ENCODE measurements around the gene EPHB2. TPM values are rescaled to one million over a fixed set of nuclear protein-coding genes. Genes with fewer than 3 reads are reported as not detected.

Gene EPHB2
- total RNA-seq, 1 experiment from 2014 or later = 0.45 TPM

GRCh38 chr1:22721122-22721873 is 10.7 kb downstream of the EPHB2 start:
- no peak for DNase-seq
- H4K20me1 ChIP-seq (ENCODE audit: insufficient read depth, low read depth, low read length) = no peaks in the 10 kb centered on the region
- H3K9ac ChIP-seq (ENCODE audit: low read length) = no peak overlapping the region
- H3K9me3 ChIP-seq (ENCODE audit: low read length) = no peaks in the 10 kb centered on the region
- H3K79me2 ChIP-seq (ENCODE audit: low read length) = no peaks in the 10 kb centered on the region
- no peaks in the 10 kb centered on the region for H3K9me2 ChIP-seq (replicated peaks; ENCODE audit: insufficient read depth, low read length)
- no peak overlapping the region for H2AFZ ChIP-seq (ENCODE audit: low read length)
- no peak overlapping the region for H3K4me2 ChIP-seq (ENCODE audit: low read depth, low read length, poor library complexity, severe bottlenecking)
- H3K27ac ChIP-seq (ENCODE audit: low read length) = no peak overlapping the region
- no peak overlapping the region for H3K4me3 ChIP-seq (ENCODE audit: low read length)
- H3K27me3 ChIP-seq (ENCODE audit: low read length) = no peaks in the 10 kb centered on the region
- H3K36me3 ChIP-seq (ENCODE audit: insufficient read depth, low read length) = no peaks in the 10 kb centered on the region
- H3K4me1 ChIP-seq (ENCODE audit: low read length) = no peaks in the 10 kb centered on the region

GRCh38 chr1:22722901-22723550 is 12.4 kb downstream of the EPHB2 start:
- no peak overlapping the region for H3K4me2 ChIP-seq (ENCODE audit: low read depth, low read length, poor library complexity, severe bottlenecking)
- H3K79me2 ChIP-seq (ENCODE audit: low read length) = no peaks in the 10 kb centered on the region
- no peaks in the 10 kb centered on the region for H3K9me2 ChIP-seq (replicated peaks; ENCODE audit: insufficient read depth, low read length)
- no peaks in the 10 kb centered on the region for H3K9me3 ChIP-seq (ENCODE audit: low read length)
- no peaks in the 10 kb centered on the region for H3K4me1 ChIP-seq (ENCODE audit: low read length)
- no peak overlapping the region for H3K9ac ChIP-seq (ENCODE audit: low read length)
- H3K27me3 ChIP-seq (ENCODE audit: low read length) = no peaks in the 10 kb centered on the region
- H3K4me3 ChIP-seq (ENCODE audit: low read length) = no peak overlapping the region
- H2AFZ ChIP-seq (ENCODE audit: low read length) = no peak overlapping the region
- no peaks in the 10 kb centered on the region for H3K36me3 ChIP-seq (ENCODE audit: insufficient read depth, low read length)
- DNase-seq = no peak
- no peaks in the 10 kb centered on the region for H4K20me1 ChIP-seq (ENCODE audit: insufficient read depth, low read depth, low read length)
- H3K27ac ChIP-seq (ENCODE audit: low read length) = no peak overlapping the region

- no peaks in the 10 kb centered on the region for H3K27me3 ChIP-seq (ENCODE audit: low read length)
- no peaks in the 10 kb centered on the region for H3K36me3 ChIP-seq (ENCODE audit: insufficient read depth, low read length)
- H3K9me2 ChIP-seq (replicated peaks; ENCODE audit: insufficient read depth, low read length) = no peaks in the 10 kb centered on the region
- H2AFZ ChIP-seq (ENCODE audit: low read length) = no peak overlapping the region
- H3K4me1 ChIP-seq (ENCODE audit: low read length) = no peaks in the 10 kb centered on the region
- H3K9ac ChIP-seq (ENCODE audit: low read length) = no peak overlapping the region
- H3K27ac ChIP-seq (ENCODE audit: low read length) = no peak overlapping the region
- no peaks in the 10 kb centered on the region for H4K20me1 ChIP-seq (ENCODE audit: insufficient read depth, low read depth, low read length)
- H3K79me2 ChIP-seq (ENCODE audit: low read length) = no peaks in the 10 kb centered on the region
- H3K9me3 ChIP-seq (ENCODE audit: low read length) = no peaks in the 10 kb centered on the region
- H3K4me3 ChIP-seq (ENCODE audit: low read length) = no peak overlapping the region
- no peak for DNase-seq
- no peak overlapping the region for H3K4me2 ChIP-seq (ENCODE audit: low read depth, low read length, poor library complexity, severe bottlenecking)
Measured at GRCh38 chr1:22727873-22728272, 17.2 kb downstream of the EPHB2 start.

GRCh38 chr1:22728751-22729399 is 18.2 kb downstream of the EPHB2 start:
- H3K4me3 ChIP-seq (ENCODE audit: low read length) = no peak overlapping the region
- no peak overlapping the region for H2AFZ ChIP-seq (ENCODE audit: low read length)
- H3K27ac ChIP-seq (ENCODE audit: low read length) = no peak overlapping the region
- H3K36me3 ChIP-seq (ENCODE audit: insufficient read depth, low read length) = no peaks in the 10 kb centered on the region
- H3K27me3 ChIP-seq (ENCODE audit: low read length) = no peaks in the 10 kb centered on the region
- no peak overlapping the region for H3K9ac ChIP-seq (ENCODE audit: low read length)
- no peak for DNase-seq
- no peaks in the 10 kb centered on the region for H3K9me2 ChIP-seq (replicated peaks; ENCODE audit: insufficient read depth, low read length)
- no peaks in the 10 kb centered on the region for H3K79me2 ChIP-seq (ENCODE audit: low read length)
- no peaks in the 10 kb centered on the region for H3K4me1 ChIP-seq (ENCODE audit: low read length)
- H4K20me1 ChIP-seq (ENCODE audit: insufficient read depth, low read depth, low read length) = no peaks in the 10 kb centered on the region
- H3K4me2 ChIP-seq (ENCODE audit: low read depth, low read length, poor library complexity, severe bottlenecking) = no peak overlapping the region
- no peaks in the 10 kb centered on the region for H3K9me3 ChIP-seq (ENCODE audit: low read length)

GRCh38 chr1:22729400-22729773 is 18.7 kb downstream of the EPHB2 start:
- no peaks in the 10 kb centered on the region for H3K79me2 ChIP-seq (ENCODE audit: low read length)

GRCh38 chr1:22729912-22730311 is 19.3 kb downstream of the EPHB2 start:
- Histone ChIP-seq H3K4me3 (ENCODE audit: low read length) (no peak overlapping the region), H2AFZ (ENCODE audit: low read length) (no peak overlapping the region), H4K20me1 (ENCODE audit: insufficient read depth, low read depth, low read length) (no peaks in the 10 kb centered on the region), H3K9me2 (replicated peaks; ENCODE audit: insufficient read depth, low read length) (no peaks in the 10 kb centered on the region), H3K36me3 (ENCODE audit: insufficient read depth, low read length) (no peaks in the 10 kb centered on the region), H3K27me3 (ENCODE audit: low read length) (no peaks in the 10 kb centered on the region), H3K4me1 (ENCODE audit: low read length) (no peaks in the 10 kb centered on the region), H3K4me2 (ENCODE audit: low read depth, low read length, poor library complexity, severe bottlenecking) (no peak overlapping the region), H3K9me3 (ENCODE audit: low read length) (no peaks in the 10 kb centered on the region), H3K27ac (ENCODE audit: low read length) (no peak overlapping the region), H3K9ac (ENCODE audit: low read length) (no peak overlapping the region), H3K79me2 (ENCODE audit: low read length) (no peaks in the 10 kb centered on the region)
- DNase-seq = no peak

More at GRCh38 chr1:22729400-22729773, 18.7 kb downstream of the EPHB2 start:
- no peak for DNase-seq
- Histone ChIP-seq H3K9me3 (ENCODE audit: low read length) (no peaks in the 10 kb centered on the region), H3K4me3 (ENCODE audit: low read length) (no peak overlapping the region), H4K20me1 (ENCODE audit: insufficient read depth, low read depth, low read length) (no peaks in the 10 kb centered on the region), H3K4me1 (ENCODE audit: low read length) (no peaks in the 10 kb centered on the region), H3K9ac (ENCODE audit: low read length) (no peak overlapping the region), H3K27me3 (ENCODE audit: low read length) (no peaks in the 10 kb centered on the region), H3K4me2 (ENCODE audit: low read depth, low read length, poor library complexity, severe bottlenecking) (no peak overlapping the region), H3K9me2 (replicated peaks; ENCODE audit: insufficient read depth, low read length) (no peaks in the 10 kb centered on the region), H3K27ac (ENCODE audit: low read length) (no peak overlapping the region), H2AFZ (ENCODE audit: low read length) (no peak overlapping the region), H3K36me3 (ENCODE audit: insufficient read depth, low read length) (no peaks in the 10 kb centered on the region)

- DNase-seq = peak; percentile 75
- Histone ChIP-seq H4K20me1 (ENCODE audit: insufficient read depth, low read depth, low read length) (no peaks in the 10 kb centered on the region), H3K4me2 (ENCODE audit: low read depth, low read length, poor library complexity, severe bottlenecking) (no peak overlapping the region), H3K79me2 (ENCODE audit: low read length) (no peaks in the 10 kb centered on the region), H3K9ac (ENCODE audit: low read length) (no peak overlapping the region), H2AFZ (ENCODE audit: low read length) (no peak overlapping the region), H3K27ac (ENCODE audit: low read length) (no peak overlapping the region), H3K27me3 (ENCODE audit: low read length) (no peaks in the 10 kb centered on the region), H3K9me3 (ENCODE audit: low read length) (no peaks in the 10 kb centered on the region), H3K36me3 (ENCODE audit: insufficient read depth, low read length) (no peaks in the 10 kb centered on the region), H3K9me2 (replicated peaks; ENCODE audit: insufficient read depth, low read length) (no peaks in the 10 kb centered on the region), H3K4me3 (ENCODE audit: low read length) (no peak overlapping the region), H3K4me1 (ENCODE audit: low read length) (no peaks in the 10 kb centered on the region)
Measured at GRCh38 chr1:22731924-22732720, 21.5 kb downstream of the EPHB2 start.

- no peaks in the 10 kb centered on the region for H3K79me2 ChIP-seq (ENCODE audit: low read length)
- no peak overlapping the region for H2AFZ ChIP-seq (ENCODE audit: low read length)
- peaks cover 13% of the 10 kb centered on the region for H3K4me1 ChIP-seq (ENCODE audit: low read length)
- H3K9me3 ChIP-seq (ENCODE audit: low read length) = no peaks in the 10 kb centered on the region
- no peaks in the 10 kb centered on the region for H3K27me3 ChIP-seq (ENCODE audit: low read length)
- no peaks in the 10 kb centered on the region for H4K20me1 ChIP-seq (ENCODE audit: insufficient read depth, low read depth, low read length)
- no peak overlapping the region for H3K4me2 ChIP-seq (ENCODE audit: low read depth, low read length, poor library complexity, severe bottlenecking)
- DNase-seq = no peak
- no peak overlapping the region for H3K27ac ChIP-seq (ENCODE audit: low read length)
- H3K36me3 ChIP-seq (ENCODE audit: insufficient read depth, low read length) = no peaks in the 10 kb centered on the region
- no peak overlapping the region for H3K4me3 ChIP-seq (ENCODE audit: low read length)
- H3K9me2 ChIP-seq (replicated peaks; ENCODE audit: insufficient read depth, low read length) = no peaks in the 10 kb centered on the region
- no peak overlapping the region for H3K9ac ChIP-seq (ENCODE audit: low read length)
Measured at GRCh38 chr1:22733643-22734042, 23.0 kb downstream of the EPHB2 start.

Data from Karpas-422 (cell line).